ENCODE measurements around the gene UGT1A3.
"Not testable (repeated sequence)": the region's sequence is repeated elsewhere in the genome, so short reads cannot be mapped to it uniquely, and the experiment has no call there.

The UGT1A3 gene

DNA sequence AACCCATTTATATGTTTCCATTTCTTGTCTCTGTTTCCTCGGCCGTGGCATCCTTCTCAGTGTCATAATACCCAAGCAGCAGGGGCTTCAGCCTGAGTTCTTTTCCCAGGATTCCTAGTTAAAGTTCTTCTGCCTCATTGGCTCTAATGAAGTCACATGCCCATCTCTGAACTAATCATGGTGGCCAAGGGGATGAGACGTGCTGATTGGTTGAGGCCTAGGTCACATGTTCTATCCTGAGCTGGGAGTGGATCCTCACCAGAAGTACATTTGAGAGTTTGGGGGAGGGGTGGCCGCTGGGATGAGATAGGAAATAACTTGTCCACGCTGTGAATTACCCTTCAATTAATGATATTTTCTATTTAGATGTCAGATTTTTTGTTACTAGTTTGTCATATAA, 19.9 kb upstream of the UGT1A3 start:
- no peak for DNase-seq

DNA sequence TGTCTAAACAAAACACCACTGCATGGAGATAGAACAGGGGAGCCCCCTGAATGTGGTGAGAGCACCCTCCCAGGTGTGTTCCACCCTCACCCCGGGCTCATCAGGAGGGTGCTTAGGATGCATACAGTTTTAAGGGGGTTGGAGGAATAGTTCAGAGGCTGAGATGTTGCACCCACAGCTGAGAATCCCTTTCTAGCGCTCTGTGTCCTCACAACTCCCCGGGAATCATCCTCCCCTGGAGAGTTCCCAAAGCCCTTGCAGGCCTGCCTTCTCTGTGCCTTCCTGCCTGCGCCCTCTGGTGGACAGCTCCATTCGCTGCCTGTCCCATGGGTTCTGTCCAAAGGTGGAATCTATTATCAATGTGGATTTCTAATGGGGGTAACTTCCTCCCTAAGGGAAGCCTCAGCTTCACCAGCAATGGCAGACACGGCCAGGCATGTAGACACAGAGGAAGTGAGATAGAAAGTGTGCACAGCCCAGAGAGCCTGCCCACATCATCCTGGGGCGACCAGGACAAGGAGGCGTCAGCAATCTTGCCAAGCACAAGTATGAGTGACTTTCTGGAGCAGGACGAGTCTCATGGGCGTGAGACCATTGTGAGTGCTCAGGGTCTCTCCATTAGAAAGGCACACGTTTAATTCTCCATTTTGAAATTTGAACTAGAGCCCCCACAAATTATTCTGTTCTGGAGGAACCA, 17.4 kb upstream of the UGT1A3 start:
- DNase-seq: peak; percentile 5

DNA sequence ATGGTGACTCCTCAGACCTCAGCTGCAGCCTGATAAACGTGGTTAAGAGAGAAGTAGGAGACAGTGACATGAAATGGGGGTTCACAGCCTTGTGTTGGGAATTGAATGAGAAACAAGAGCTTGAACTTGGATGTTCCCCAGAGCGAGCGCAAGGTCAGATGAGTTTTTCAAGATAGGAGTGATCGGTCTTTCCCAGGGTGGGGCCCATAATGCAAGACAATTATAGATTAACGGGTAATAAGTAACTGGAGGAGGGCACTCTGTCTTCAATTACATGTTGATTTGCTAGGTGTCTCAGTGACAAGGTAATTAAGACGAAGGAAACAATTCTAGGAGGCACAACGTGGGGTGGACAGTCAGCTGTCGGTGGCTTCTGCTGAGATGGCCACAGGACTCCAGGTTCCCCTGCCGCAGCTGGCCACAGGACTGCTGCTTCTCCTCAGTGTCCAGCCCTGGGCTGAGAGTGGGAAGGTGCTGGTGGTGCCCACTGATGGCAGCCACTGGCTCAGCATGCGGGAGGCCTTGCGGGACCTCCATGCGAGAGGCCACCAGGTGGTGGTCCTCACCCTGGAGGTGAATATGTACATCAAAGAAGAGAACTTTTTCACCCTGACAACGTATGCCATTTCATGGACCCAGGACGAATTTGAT, 16.1 kb upstream of the UGT1A3 start, which contains the start of gene UGT1A5:
UGT1A5 (plus strand) TSS at position 297 of the 651 bp plus-strand sequence; CDS start at position 382, 85 bp downstream.
- no peak for DNase-seq

DNA sequence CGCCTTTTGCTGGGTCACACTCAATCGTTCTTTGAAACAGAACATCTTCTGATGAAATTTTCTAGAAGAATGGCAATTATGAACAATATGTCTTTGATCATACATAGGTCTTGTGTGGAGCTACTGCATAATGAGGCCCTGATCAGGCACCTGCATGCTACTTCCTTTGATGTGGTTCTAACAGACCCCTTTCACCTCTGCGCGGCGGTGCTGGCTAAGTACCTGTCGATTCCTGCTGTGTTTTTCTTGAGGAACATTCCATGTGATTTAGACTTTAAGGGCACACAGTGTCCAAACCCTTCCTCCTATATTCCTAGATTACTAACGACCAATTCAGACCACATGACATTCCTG, 15.6 kb upstream of the UGT1A3 start:
- DNase-seq: no peak

DNA sequence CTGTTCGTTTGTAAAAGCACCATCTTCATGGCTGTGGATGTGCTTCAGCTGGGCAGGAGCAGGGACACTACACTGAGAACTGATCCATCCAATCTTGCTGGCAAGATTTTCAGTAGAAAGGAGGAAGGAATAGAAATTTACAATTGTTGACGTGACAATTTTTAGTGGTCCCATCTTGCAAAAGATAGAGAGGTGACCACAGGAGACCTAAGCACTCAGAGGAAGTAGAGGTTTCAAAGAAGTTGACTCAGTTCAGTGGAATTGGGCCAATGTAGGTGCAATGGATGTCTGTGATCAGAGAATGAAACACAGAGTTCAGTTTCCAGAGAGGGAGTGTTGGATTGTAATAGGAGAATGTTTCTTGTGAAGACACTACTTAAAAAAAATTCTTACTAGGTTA, 14.7 kb upstream of the UGT1A3 start:
- no peak for DNase-seq

DNA sequence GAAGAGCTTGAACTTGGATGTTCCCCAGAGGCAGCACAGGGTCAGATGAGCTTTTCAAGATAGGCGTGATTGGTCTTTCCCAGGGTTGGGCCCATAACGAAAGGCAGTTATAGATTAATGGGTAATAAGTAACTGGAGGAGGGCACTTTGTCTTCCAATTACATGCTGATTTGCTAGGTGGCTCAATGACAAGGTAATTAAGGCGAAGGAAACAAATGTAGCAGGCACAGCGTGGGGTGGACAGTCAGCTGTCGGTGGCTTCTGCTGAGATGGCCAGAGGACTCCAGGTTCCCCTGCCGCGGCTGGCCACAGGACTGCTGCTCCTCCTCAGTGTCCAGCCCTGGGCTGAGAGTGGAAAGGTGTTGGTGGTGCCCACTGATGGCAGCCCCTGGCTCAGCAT, 10.3 kb upstream of the UGT1A3 start, which contains the start of gene UGT1A4:
UGT1A4 (plus strand) TSS at position 185 of the 400 bp plus-strand sequence; CDS start at position 270, 85 bp downstream.
- DNase-seq: no peak

DNA sequence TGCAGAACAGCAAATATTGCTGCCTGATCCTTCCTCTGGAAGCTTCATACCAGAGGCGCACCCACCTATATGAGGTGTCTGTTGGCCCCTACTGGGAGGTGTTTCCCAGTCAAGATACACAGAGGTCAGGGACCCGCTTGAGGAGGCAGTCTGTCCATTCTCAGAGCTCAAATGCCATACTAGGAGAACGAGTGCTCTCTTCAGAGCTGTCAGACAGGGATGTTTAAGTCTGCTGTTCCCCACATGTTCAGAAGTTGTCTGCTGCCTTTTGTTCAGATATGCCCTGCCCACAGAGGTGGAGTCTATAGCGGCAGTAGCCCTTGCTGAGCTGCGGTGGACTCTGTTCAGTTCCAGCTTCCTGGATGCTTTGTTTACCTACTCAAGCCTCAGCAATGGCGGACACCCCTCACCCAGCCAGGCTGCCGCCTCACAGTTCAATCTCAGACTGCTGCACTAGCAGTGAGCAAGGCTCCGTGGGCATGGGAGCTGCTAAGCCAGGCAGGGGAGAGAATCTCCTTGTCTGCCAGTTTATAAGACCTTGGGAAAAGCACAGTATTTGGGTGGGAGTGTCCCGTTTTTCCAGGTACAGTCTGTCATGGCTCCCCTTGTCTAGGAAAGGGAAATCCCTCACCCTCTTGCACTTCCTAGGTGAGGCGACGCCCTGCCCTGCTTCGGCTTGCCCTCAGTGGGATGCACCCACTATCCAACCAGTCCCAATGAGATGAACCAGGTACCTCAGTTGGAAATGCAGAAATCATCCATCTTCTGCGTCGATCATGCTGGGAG, 8.2 kb downstream of the UGT1A3 start:
- DNase-seq: not testable (repeated sequence)

DNA sequence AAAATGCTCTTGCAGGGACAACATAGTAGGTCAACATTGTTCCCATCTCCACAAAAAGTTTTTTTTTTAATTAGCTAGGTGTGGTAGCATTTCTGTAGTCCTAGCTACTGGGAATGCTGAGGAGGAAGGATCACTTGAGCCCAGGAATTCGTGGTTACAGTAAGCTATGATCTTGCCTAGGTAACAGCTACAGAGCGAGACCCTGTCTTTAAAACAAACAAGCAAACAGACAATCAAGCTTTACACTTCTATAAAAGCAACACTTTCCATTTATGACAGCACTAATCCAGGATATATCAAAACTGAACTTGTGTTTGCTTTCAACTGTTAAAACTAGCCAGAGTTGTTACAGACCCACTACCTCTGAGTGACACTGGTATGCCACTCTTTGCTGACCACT, 12.0 kb downstream of the UGT1A3 start:
- DNase-seq: no peak

DNA sequence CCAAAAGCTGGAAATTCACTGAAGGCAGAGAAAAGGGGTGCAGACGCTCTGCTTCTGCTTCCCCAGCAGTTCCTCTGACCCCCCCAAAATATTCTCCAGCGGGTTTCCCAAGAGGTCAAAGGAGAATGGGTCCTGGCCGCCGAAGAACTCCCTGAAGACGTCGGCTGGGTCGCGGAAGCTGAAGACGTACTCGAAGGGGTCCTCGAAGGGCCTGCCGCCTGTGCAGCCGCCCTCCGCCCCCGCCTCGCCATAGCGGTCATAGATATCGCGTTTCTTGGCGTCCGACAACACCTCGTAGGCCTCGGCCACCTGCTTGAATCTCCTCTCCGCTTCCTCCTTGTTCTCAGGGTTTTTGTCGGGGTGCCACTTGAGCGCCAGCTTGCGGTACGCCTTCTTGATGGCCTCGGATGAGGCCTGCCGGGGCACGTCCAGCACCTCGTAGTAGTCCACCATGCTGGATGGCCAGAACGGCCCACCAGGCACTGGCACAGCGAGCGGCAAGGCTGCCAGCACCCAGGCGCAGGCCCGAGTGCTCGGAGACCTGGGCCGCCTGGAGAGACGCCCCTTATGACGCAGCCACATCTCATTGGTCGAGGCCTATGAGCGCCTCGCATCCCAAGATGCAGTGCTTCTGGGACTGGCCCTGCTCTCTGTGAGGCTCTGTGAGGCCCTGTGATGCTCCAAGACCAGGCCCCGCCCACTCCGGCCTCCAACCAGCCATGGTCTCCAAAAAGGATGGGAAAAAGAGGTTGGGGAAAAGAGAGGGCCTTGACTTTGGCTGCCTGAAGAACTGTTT, 14.8 kb downstream of the UGT1A3 start:
- DNase-seq: no peak

DNA sequence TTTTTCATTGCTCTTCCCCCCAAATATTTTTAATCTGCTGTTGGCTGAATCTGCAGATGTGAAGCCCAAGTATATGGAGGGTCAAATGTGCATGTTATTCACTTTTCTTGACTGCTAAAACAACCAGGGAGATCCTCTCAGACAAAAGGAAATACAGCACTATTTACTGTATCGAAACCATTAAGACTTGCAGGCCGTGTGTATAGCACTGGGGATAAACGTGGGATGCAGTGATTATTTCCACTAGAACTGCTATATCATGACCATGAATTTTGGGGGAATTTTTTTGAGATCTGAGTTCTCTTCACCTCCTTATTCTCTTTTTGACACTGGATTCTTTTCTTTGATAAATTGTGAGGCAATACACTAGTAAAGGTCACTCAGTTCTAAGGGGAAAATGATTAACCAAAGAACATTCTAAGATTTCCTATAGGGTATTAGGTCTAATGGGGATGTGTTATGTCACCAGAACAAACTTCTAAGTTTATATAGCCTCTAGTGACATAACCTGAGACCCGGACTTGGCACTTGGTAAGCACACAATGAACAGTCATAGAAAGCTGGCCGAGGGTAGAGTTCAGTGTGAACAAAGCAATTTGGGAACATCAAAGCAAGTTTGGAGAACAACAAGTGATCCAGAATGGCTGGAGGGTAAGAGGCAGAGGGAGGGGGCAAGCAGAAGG, 16.4 kb downstream of the UGT1A3 start:
- no peak for DNase-seq

DNA sequence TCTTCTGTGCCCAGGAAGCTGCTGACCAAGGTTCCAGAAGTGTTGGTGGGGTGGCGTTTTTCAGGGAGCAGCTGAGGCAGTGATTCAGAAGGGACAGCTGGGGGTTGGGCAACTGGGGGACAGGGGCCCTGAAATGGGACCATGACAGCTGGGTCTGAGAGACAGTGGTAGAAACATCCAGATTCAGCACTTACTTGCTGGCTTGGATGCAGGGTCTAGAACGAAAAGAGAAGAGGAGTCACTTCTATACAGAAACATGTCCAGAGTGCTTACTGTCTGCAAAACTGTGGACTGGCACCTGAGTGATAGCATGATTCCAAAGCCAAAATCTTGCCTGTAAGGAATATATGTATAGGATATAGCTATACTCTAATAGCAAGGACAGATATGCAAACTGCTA, 17.0 kb downstream of the UGT1A3 start:
- DNase-seq: not testable (repeated sequence)

DNA sequence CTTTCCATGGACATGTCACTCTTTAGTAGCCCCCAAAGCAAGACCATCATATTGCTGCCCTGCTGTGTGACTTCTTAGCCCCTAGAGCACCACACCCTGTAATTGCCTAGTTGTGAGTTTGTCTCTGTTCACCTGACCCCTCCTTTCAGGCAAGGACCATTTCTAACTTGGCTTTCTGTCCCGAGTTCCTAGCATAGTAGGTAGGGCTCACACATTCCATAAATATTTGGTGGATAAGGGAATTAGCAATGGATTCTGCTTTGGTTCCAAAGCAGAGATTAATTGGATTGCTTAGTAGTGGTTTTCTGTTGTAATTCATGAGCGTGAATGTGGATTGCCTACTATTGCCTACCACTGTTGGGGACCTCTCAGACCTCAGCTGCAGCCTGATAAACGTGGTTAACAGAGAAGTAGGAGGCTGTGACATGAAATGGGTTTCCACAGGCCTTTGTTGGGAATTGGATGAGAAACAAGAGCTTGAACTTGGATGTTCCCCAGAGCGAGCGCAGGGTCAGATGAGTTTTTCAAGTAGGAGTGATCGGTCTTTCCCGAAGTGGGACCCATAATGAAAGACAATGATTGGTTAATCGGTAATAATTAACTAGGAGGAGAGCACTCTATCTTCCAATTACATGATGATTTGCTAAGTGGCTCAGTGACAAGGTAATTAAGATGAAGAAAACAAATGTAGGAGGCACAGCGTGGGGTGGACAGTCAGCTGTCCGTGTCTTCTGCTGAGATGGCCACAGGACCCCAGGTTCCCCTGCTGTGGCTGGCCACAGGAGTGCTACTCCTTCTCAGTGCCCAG, 17.8 kb downstream of the UGT1A3 start:
- DNase-seq: no peak

DNA sequence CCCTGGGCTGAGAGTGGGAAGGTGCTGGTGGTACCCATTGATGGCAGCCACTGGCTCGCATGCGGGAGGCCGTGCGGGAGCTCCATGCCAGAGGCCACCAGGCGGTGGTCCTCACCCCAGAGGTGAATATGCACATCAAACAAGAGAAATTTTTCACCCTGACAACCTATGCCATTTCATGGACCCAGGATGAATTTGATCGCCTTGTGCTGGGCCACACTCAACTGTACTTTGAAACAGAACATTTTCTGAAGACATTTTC, 18.4 kb downstream of the UGT1A3 start:
- no peak for DNase-seq

DNA sequence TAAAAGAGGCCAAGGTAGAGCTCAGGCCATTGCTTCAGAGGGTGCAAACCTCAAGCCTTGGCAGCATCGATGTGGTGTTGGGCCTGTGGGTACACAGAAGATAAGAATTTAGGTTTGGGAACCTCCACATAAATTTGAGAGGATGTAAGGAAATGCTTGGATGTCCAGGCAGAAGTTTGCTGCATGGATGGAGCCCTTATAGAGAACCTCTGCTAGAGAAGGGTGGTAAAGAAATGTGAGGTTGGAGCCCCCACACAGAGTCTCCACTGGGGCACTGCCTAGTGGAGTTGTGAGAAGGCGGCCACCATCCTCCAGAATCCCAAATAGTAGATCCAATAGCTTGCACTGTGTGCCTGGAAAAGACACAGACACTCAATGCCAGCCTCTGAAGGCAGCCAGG, 21.8 kb downstream of the UGT1A3 start:
- DNase-seq: not testable (repeated sequence)

DNA sequence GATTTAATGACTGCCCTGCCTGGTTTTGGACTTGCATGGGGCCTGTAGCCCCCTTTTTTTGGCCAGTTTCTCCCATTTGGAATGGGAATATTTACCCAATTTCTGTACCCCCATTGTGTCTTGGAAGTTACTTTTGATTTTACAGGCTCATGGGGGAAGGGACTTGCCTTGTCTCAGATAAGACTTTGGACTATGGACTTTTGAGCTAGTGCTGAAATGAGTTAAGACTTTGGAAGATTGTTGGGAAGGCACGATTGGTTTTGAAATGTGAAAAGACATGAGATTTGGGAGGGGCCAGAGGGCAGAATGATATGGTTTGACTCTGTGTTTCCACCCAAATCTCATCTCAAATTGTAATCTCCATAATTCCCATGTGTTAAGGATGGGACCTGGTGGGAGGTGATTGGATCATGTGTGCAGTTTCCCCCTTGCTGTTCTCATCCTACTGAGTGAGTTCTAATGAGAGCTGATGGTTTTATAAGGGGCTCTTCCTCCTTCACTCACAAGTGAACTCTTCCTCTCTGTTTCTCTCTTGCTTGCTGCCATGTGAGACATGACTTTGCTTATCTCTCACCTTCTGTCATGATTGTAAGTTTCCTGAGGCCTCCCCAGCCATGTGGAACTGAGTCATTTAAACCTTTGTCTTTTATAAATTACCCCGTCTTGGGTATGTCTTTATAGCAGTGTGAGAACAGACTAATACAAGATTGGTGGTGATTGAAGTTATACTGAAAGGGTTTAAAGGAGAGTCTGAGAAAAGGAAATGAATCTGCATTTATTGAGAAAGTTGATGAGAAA, 22.6 kb downstream of the UGT1A3 start:
- DNase-seq: not testable (repeated sequence)

DNA sequence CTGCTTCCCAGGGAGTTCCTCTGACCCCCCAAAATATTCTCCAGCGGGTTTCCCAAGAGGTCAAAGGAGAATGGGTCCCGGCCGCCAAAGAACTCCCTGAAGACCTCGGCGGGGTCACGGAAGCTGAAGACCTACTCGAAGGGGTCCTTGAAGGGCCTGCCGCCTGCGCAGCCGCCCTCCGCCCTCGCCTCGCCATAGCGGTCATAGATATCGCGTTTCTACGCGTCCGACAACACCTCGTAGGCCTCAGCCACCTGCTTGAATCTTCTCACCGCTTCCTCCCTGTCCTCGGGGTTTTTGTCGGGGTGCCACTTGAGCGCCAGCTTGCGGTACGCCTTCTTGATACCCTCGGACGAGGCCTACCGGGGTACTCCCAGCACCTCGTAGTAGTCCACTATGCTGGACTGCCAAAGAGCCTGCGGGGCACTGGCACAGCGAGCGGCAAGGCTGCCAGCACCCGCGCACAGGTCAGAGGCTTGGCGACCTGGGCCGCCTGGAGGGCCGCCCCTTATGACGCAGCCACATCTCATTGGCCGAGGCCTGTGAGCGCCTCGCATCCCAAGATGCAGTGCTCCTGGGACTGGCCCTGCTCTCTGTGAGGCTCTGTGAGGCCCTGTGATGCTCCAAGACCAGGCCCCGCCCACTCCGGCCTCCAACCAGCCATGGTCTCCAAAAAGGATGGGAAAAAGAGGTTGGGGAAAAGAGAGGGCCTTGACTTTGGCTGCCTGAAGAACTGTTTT, 26.2 kb downstream of the UGT1A3 start:
- DNase-seq: no peak

DNA sequence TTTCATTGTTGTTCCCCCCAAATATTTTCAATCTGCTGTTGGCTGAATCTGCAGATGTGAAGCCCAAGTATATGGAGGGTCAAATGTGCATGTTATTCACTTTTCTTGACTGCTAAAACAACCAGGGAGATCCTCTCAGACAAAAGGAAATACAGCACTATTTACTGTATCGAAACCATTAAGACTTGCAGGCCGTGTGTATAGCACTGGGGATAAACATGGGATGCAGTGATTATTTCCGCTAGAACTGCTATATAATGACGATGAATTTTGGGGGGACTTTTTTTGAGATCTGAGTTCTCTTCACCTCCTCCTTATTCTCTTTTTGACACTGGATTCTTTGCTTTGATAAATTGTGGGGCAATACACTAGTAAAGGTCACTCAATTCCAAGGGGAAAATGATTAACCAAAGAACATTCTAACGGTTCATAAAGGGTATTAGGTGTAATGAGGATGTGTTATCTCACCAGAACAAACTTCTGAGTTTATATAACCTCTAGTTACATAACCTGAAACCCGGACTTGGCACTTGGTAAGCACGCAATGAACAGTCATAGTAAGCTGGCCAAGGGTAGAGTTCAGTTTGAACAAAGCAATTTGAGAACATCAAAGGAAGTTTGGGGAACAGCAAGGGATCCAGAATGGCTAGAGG, 27.7 kb downstream of the UGT1A3 start:
- DNase-seq: no peak

DNA sequence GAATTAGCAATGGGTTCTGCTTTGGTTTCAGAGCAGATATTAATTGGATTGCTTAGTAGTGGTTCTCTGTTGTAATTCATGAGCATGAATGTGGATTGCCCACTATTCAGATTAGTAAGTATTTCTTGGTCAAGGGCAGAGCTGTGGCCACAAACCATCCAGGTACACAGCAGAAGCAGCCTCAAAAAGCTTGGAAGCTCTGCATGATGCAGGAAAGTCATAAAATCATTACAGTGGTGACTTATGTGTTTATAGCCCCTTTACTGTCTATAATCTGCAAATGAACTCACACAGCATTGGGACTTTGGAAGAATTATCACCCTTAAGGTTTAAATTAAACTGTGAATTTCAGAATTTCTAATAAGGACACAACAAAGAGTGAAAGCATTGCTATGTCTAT, 29.3 kb downstream of the UGT1A3 start:
- DNase-seq: no peak

DNA sequence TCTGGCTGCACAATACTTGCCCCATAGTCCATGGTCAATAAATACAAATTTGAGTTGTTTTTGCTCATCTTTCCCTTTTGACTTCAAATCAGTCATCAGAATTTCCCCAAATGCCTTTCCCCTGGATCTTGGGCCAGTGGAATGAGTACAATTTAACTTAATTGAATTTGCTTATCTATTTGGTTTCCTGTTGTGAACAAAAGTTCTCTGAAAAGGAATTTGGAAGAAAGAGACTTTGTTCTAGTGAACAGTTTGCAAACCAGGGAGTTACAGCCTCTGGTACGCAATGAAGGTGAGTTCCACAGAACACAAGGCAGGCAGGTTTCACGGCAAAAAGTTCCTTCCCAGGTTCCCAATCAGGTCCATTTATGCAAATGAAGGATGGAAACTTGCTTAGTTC, 30.0 kb downstream of the UGT1A3 start:
- no peak for DNase-seq

DNA sequence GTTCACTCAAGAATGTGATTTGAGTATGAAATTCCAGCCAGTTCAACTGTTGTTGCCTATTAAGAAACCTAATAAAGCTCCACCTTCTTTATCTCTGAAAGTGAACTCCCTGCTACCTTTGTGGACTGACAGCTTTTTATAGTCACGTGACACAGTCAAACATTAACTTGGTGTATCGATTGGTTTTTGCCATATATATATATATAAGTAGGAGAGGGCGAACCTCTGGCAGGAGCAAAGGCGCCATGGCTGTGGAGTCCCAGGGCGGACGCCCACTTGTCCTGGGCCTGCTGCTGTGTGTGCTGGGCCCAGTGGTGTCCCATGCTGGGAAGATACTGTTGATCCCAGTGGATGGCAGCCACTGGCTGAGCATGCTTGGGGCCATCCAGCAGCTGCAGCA, 31.2 kb downstream of the UGT1A3 start, which contains the start of gene UGT1A1:
UGT1A1 (plus strand) TSS at position 228 of the 400 bp plus-strand sequence; CDS start at position 246, 18 bp downstream.
- no peak for DNase-seq

Measured in NCI-H1417 treated with DMSO at 0.1 percent for 48 hours (cell line).